Stimulated activated CD8-positive, alpha-beta memory T cell treated with anti-CD3 and anti-CD28 coated beads, Interleukin-4, amount 100 ng/mL, for 1 hour (primary cell): ENCODE results near the gene SMURF2.

Experiments used
- DNase-seq, 2 donors: peaks; one replicate each; pipeline ENCODE4 v3.0.0-alpha.2; 2020; ENCODE audit warnings: low read depth in 2 of 2, low spot score in 1 of 2

SMURF2 gene

GRCh38 chr17:64544742-64545141 lies 117.4 kb downstream of the SMURF2 start:
- no peak for DNase-seq

DNA sequence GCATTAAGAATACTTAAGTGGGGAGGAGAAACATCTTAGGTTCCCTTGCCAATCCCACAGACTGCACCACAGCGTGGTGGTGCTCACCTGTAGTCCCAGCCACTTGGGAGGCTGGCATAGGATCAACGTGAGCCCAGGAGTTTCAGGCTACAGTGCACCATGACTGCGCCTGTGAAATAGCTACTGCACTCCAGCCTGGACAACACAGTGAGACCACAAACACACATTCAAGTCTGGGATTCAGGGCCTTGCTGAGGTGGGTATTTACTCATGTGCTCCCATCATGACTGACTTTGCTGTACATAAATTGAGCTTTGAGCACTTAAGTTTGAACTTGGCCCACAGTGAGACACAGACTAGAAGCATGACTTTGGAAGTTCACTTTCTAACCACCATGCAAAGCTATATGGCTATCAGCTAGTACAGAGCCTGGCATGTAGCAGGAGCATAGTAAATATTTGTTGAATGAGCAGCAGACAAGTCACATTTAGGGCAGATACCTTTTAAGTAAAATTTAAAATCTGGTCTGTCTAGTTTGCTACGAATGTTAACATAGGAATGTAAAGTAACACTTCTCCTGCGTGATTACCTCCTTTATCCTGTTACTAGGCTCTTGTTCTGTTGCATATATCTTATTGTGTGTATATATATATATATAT lies 121.9 kb downstream of the SMURF2 start:
- no peak for DNase-seq

GRCh38 chr17:64538508-64539130 lies 123.5 kb downstream of the SMURF2 start:
- DNase-seq: no peak

DNA sequence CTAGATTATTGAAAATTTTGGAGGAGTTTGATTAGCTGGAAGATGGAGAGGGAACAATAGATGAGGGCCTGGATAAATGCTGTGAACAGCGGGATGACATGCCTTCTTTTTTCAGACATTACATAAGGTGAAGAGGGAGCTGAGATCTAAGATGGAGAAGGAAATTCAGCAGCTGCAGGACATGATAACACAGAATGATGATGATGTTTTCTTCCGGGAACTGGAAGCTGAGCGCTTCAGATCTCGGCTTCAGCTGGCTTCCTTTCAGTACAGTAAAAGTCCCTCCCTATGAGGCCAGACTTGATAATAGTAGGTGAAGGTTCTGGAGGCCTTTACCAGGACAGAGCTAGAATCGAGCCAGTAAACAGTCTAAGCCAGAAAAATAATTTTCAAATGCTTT lies 124.6 kb downstream of the SMURF2 start:
- no peak for DNase-seq

DNA sequence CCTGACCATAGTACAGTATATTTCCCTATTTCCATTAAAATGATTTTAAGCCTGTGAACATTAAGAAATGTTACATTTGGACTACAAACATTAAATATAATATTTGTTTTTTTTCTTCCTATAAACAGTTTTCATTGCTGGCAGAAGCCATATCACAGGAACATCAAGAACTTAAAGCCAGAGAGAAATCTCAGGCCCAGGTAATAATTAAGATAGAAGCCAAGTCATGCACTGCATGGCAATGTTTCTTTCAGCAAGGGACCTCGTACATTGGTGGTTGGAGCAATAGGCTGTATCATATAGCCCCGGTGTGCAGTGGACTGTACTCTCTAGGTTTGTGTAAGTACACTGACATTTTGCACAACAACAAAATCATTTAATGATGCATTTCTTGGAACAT lies 125.2 kb downstream of the SMURF2 start:
- DNase-seq: no peak

DNA sequence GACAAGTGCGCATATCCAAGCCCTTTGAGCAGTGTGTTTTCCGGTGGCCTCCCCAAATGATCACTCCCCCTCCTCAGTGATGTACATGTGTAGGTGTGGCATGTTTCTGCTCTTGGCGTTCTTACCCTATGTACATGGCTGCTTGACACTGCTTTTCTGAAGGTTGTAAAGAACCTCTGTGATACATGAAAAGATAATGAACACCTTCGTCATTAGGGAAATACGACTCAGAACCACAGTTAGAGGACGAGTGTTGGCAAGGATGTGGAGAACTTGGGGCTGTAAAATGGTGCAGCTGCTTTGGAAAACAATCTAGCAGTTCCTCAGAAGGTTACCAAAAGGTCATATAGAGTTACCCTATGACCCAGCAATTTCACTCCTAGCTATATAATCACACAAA lies 126.8 kb downstream of the SMURF2 start:
- DNase-seq: no peak

GRCh38 chr17:64534187-64534586 lies 127.9 kb downstream of the SMURF2 start:
- DNase-seq: no peak

DNA sequence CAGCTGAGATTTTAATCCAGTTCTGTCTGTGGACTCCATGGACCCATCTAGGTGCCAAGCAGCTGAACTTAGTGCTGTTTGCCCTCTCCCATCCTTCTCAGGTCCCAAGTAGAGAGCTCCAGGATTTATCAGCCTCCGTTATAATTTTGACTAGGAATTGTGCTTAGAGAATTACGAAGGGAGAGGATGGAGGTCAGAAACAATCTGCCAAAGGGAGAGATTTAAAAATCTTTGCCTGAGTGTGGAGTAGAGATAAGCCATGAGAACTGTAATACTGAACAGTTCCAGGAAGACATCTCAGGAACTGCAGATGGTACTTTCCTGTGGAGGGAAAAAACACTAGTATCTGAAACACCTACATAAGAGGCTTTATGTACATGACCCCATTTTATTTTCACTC lies 128.3 kb downstream of the SMURF2 start:
- no peak for DNase-seq

GRCh38 chr17:64532409-64532808 lies 129.7 kb downstream of the SMURF2 start:
- DNase-seq: no peak

DNA sequence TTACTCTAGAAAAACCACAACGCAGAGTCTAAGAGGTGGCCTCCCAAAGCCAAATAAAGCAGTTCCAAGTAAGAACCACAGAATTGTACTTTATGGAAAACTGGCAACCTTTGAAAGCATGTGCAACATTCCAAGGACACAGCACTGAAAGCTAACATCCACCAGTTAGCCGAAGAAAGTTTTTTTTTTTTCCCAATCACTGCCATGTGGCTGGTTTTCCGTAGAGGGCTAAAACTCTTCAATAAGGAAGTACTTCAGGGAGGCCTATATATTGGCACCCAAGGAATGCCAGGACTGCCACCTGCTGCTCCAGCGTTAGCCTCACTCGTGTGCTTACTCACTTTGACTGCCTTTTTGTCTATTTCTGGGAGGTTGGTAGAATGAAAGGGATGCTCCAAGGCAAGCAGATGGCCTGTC lies 130.1 kb downstream of the SMURF2 start:
- DNase-seq: no peak

DNA sequence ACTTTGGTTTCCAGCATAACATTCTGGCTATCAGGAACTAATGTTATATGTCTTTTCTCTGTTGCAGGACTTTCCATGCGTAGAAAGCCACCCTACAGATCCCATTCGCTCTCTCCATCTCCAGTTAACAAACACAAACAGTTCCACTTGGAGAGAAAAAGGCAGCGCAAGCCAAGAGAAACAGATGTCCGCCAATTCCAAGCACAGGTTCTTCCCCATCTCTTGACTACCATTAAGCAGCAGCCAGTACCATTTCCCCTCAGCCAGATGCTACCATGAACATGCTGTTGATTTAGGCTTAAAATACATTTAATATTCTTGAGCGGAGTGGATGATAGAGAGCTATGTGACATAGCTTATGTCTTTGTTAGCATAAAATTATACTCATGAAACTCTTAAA lies 132.9 kb downstream of the SMURF2 start:
- DNase-seq: no peak

- no peak for DNase-seq
Measured at GRCh38 chr17:64527914-64528313, 134.2 kb downstream of the SMURF2 start.

GRCh38 chr17:64520359-64520758 lies 141.7 kb downstream of the SMURF2 start:
- DNase-seq: no peak

- no peak for DNase-seq
Measured at GRCh38 chr17:64519601-64520000, 142.5 kb downstream of the SMURF2 start.

- DNase-seq: no peak
Measured at GRCh38 chr17:64515829-64516228, 146.3 kb downstream of the SMURF2 start.

GRCh38 chr17:64515419-64515818 lies 146.7 kb downstream of the SMURF2 start:
- no peak for DNase-seq

GRCh38 chr17:64509179-64509578 lies 152.9 kb downstream of the SMURF2 start:
- no peak for DNase-seq

GRCh38 chr17:64508683-64509082 lies 153.4 kb downstream of the SMURF2 start:
- DNase-seq: no peak

DNA sequence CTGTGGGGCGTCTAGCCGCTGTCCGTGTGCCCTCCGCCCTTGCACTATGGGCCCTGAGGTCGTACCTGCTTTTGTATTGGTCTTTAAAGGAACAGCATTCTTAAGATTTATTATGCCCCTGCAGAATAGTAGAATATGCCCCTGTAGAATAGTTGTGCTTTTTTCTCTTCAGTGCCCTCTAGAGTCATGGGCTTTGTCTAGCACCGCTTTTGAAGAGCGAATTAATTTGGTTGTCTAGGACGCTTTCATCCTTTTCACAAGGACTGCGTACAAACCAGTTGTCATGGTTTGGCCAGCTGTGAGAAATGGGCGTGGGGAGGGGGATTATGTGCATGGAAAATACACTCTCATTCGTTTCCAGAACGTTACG lies 154.7 kb downstream of the SMURF2 start:
- DNase-seq: no peak

DNA sequence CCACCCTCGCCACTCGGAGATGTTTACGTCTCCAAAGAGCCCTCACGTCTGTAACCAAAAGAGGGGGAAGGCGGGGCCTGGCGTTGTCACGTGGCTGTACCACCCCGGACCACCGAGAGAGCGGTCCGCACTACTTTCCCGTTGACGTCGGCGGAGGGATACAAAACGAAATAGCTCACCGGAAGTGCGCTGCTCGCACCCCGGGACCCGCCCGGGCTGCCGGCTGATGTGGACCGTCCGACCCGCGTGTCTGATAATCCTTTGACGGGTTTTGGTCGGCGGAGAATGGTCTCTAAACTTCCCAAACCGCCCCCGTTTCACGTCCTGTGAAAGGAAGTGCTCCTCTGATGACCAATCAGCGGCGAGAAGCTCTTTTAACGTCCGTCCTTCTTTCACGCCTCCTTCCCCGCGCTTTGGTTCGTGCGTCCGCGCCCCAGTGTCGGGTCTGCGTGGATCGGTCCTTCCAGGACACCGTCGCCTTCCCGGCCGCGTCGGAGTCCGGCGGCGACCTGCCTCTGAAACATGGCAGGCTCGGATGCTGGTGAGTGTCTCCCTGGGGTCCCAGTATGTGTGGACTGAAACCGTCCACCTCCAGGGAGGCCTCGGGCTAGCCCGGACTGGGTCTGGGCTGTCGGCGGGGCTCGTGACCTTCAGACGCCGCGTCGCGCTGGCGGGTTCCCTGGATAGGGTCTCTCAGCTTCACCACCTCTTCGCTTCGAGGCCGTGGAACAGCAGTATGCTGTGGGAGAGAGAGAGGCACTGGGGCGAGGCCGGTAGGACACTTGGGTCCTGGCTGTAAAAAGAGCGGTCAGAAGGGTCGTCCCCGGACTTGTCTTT lies 155.3 kb downstream of the SMURF2 start, which contains the start of gene CEP95:
Gene CEP95 (plus strand): TSS at position 402 of the 837 bp plus-strand sequence. CDS start 121 bp downstream, at position 523.
- DNase-seq: peak; percentile 90 to 95

DNA sequence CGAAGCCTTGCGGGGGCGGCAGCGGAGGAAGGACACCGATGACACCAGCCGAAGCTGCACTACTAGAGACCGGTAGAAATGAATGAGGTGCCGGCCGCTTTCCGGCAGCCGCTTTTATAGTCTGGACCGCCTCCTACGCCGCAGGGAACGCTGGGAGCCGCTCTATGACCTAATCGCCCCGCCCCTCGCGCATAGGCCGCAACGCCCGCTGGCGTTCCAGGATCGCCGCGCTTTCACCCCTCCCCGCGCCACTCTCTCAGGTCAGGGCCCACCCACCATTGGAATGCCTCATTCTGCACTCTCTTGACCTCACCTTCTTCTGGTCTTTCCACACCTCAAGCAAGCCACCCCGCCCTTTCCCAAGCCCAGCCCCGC lies 155.9 kb downstream of the SMURF2 start, which contains the start of gene DDX5:
Gene DDX5 (minus strand): TSS at position 89 of the 375 bp plus-strand sequence. CDS start 170 bp downstream, outside the sequence.
- peak; percentile 95 to 96 for DNase-seq
